ENCODE data around the gene CCNJL.

CCNJL gene

DNA sequence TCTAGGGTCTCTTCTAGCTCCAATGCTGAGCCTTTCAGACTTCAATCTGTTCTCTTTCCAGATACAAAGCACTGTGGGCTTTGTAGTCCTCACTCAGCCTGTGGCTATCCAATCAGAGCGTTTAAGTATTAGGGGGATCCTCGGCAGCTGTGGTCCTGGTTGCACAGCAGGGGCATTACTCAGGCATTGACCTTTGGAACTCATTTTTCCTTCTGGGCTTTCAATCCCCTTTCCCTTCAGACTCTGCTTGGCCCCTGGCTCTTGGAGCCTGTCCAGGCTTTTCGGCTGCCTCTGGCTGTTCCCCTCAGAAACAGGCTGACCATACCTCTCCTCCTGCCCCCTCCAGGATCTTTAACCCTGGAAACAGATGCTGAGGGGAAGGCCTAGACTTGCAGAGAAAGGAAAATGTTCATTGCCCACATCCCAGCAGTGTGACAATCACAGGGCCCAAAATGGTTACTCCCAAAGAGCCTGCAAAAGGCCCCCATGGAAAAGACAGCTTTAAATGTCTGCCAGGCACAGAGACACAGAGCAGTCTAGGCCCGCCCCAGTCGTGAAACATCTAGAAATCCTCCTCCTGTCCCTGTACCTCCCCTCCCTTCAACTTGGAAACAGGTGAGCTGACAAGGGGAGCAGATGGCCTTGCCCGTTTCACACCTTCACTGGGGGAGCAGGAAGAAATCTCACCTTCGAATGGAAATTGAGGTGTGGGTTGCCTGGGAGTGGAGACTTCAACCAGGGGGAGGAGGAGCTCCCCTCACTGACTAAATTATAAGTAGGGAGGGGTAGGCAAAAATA, 44.4 kb upstream of the CCNJL start:
- no peak for DNase-seq (ENCODE audit: extremely low read depth, low read depth)
- no peak for TF ChIP-seq CTCF (IDR thresholded peaks at IDR 0.05; ENCODE audit: low read depth, low read length)

DNA sequence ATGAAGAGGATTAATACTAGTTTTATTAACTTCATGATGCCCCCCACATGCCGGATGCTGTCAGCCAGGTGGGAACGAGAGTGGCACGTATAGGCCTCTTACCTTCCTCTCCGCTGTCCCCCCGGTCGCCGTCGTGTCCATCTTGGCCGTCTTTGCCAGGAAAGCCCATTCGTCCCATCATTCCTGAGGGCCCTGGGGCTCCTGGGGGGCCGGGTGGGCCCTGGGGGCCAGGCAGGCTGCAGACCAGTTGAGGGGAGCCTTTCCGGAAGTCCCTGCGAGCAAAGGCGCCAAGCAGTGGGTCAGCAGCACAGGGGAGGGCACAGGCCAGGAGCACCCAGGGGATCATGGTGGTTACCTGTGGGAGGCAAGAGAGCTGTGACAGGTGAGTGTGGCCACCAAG, 42.3 kb upstream of the CCNJL start:
- no peak for TF ChIP-seq CTCF (IDR thresholded peaks at IDR 0.05; ENCODE audit: low read depth, low read length)
- DNase-seq (ENCODE audit: extremely low read depth, low read depth) = no peak

- no peak for TF ChIP-seq CTCF (IDR thresholded peaks at IDR 0.05; ENCODE audit: low read depth, low read length)
- DNase-seq (ENCODE audit: extremely low read depth, low read depth) = no peak
Observed at GRCh38 chr5:160353379-160353778, 41.0 kb upstream of the CCNJL start.

DNA sequence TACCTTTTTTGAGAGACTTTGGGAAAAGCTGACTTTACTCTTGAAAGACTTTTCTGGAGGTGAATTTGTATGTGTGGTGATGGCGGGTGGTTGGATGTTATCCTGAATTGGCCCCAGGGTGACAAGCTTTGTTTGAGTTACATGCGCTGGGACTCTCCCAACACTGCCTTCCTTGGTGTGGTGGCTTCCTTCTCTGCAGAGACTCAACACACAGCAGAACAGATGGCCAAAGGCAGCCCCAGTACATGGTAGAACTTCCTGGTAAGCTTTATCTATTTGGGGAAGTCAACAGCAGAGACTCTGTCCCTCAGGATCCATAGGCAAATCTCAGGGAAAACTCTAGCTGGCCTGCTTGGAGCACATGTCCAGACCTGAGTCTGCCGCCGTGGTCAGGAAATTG, 39.9 kb upstream of the CCNJL start:
- no peak for TF ChIP-seq CTCF (IDR thresholded peaks at IDR 0.05; ENCODE audit: low read depth, low read length)
- no peak for DNase-seq (ENCODE audit: extremely low read depth, low read depth)

- DNase-seq (ENCODE audit: extremely low read depth, low read depth) = no peak
- TF ChIP-seq CTCF (IDR thresholded peaks at IDR 0.05; ENCODE audit: low read depth, low read length) = no peak
Observed at GRCh38 chr5:160349935-160350303, 37.6 kb upstream of the CCNJL start.

GRCh38 chr5:160349249-160349934, 37.0 kb upstream of the CCNJL start:
- DNase-seq (ENCODE audit: extremely low read depth, low read depth) = no peak
- TF ChIP-seq CTCF (IDR thresholded peaks at IDR 0.05; ENCODE audit: low read depth, low read length) = no peak

DNA sequence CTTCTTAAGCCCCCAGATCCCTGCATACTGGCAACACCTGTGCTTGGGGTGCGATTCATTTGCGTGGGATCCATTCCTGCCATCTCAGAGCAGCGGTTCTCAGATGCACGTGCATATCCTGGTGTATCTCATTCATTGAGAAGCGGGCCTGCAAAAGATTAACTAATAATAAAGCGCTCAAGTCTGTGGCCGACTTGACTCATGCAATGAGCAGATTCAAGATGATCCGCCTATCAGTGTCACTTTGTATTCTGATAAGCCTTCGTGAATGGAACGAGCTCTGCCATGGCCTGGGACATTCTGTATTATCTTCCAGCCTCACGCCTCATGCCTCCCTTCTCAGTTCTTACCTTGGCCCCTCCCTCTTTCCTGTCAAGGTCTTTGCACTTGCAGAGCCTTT, 35.7 kb upstream of the CCNJL start:
- no peak for DNase-seq (ENCODE audit: extremely low read depth, low read depth)
- no peak for TF ChIP-seq CTCF (IDR thresholded peaks at IDR 0.05; ENCODE audit: low read depth, low read length)
